Endodermal cell (in vitro differentiated cells): ENCODE results near the gene NTS. TPM values are rescaled to one million over a fixed set of nuclear protein-coding genes. Genes with fewer than 3 reads are reported as not detected.

Experiments used
- DNase-seq: peaks from one replicate; pipeline ENCODE4 v3.0.0-alpha.2; 2017
- H3K27ac ChIP-seq: 2 replicates; pipeline ENCODE4 v1.5.1; 2013; ENCODE audit warnings: mild to moderate bottlenecking, low read depth, low read length, moderate library complexity
- H3K27me3 ChIP-seq: 2 replicates; pipeline ENCODE4 v1.6.1; 2013; ENCODE audit warnings: mild to moderate bottlenecking, low read length, moderate library complexity; ENCODE audit not compliant: insufficient read depth, control insufficient read depth, poor library complexity, severe bottlenecking
- H3K36me3 ChIP-seq: 2 replicates; pipeline ENCODE4 v1.7.0; 2013; ENCODE audit warnings: mild to moderate bottlenecking, low read length, moderate library complexity; ENCODE audit not compliant: control insufficient read depth, insufficient read depth
- H3K4me1 ChIP-seq: one replicate; pipeline ENCODE4 v1.7.0; 2013; ENCODE audit warnings: low read length; ENCODE audit not compliant: control insufficient read depth, insufficient read depth
- H3K4me3 ChIP-seq: 2 replicates; pipeline ENCODE4 v1.5.1; 2013; ENCODE audit warnings: mild to moderate bottlenecking, low read length, moderate library complexity
- H3K9ac ChIP-seq: 2 replicates; pipeline ENCODE4 v1.6.1; 2013; ENCODE audit warnings: mild to moderate bottlenecking, low read length, moderate library complexity; ENCODE audit not compliant: poor library complexity, severe bottlenecking; ENCODE audit errors: extremely low read depth
- H3K9me3 ChIP-seq: 2 replicates; pipeline ENCODE4 v1.6.1; 2013; ENCODE audit warnings: mild to moderate bottlenecking, low read length, moderate library complexity; ENCODE audit not compliant: control insufficient read depth
- H3K27ac Mint-ChIP-seq: 2 replicates; pipeline ENCODE4 v1.8.0; 2020; ENCODE audit warnings: mixed read lengths
- H3K27me3 Mint-ChIP-seq: 2 replicates; pipeline ENCODE4 v1.8.0; 2021; ENCODE audit warnings: mild to moderate bottlenecking, mixed read lengths; ENCODE audit not compliant: insufficient read depth
- H3K36me3 Mint-ChIP-seq: 2 replicates; pipeline ENCODE4 v1.8.0; 2020; ENCODE audit warnings: low read depth, mixed read lengths
- H3K4me1 Mint-ChIP-seq: 2 replicates; pipeline ENCODE4 v1.8.0; 2020; ENCODE audit warnings: mixed read lengths
- H3K4me3 Mint-ChIP-seq: 2 replicates; pipeline ENCODE4 v1.8.0; 2020; ENCODE audit warnings: mild to moderate bottlenecking, moderate library complexity, mixed read lengths
- H3K9me3 Mint-ChIP-seq: 2 replicates; pipeline ENCODE4 v1.8.0; 2020; ENCODE audit warnings: mild to moderate bottlenecking, mixed read lengths
- whole genome bisulfite sequencing, 2 experiments: methylation state at CpG; one replicate each; pipeline versions ENCODE4 v1.1.5 to v1.1.7; 2013; ENCODE audit warnings: missing lambda C conversion rate in 2 of 2, mixed read lengths in 1 of 2; ENCODE audit not compliant: insufficient coverage in 1 of 2, insufficient read length in 1 of 2; 5-methylcytosine and 5-hydroxymethylcytosine counted together
- total RNA-seq, 2 donors: library from RNA; stranded (reverse); fragmentation: NEBNext Ultra II Directional in 1 of 2; extraction: Animal tissue kit (Norgen Biotek cat#: 25700) in 1 of 2; gene quantifications; 2 replicates in 1 of 2; 3 replicates in 1 of 2; pipeline ENCODE4 v1.2.1, GENCODE V29; 2021
- TF ChIP-seq, protein P1 (sequence below): fragments of 200-600 bp; sonication (generic); conservative IDR thresholded peaks from 2 replicates; pipeline ENCODE4 v1.5.0; 2021; ENCODE audit warnings: antibody characterized with exemption, mild to moderate bottlenecking

Gene NTS
- total RNA-seq, 2 donors from 2014 or later: 2.6 to 3.4 TPM

GRCh38 chr12:85834378-85834777 is 39.7 kb upstream of the NTS start:
- DNase-seq: no peak
- Histone ChIP-seq H3K4me3 (no peak overlapping the region), H3K9ac (no peak overlapping the region), H3K27ac (no peak overlapping the region), H3K4me1 (peaks cover 8% of the 10 kb centered on the region), H3K36me3 (no peaks in the 10 kb centered on the region), H3K9me3 (no peaks in the 10 kb centered on the region), H3K27me3 (no peaks in the 10 kb centered on the region)
- Mint-ChIP-seq H3K27me3 (no peaks in the 10 kb centered on the region), H3K27ac (no peak overlapping the region), H3K4me1 (peaks cover 24% of the 10 kb centered on the region), H3K36me3 (no peaks in the 10 kb centered on the region), H3K9me3 (no peaks in the 10 kb centered on the region), H3K4me3 (no peak overlapping the region)
- TF ChIP-seq, protein P1, sequence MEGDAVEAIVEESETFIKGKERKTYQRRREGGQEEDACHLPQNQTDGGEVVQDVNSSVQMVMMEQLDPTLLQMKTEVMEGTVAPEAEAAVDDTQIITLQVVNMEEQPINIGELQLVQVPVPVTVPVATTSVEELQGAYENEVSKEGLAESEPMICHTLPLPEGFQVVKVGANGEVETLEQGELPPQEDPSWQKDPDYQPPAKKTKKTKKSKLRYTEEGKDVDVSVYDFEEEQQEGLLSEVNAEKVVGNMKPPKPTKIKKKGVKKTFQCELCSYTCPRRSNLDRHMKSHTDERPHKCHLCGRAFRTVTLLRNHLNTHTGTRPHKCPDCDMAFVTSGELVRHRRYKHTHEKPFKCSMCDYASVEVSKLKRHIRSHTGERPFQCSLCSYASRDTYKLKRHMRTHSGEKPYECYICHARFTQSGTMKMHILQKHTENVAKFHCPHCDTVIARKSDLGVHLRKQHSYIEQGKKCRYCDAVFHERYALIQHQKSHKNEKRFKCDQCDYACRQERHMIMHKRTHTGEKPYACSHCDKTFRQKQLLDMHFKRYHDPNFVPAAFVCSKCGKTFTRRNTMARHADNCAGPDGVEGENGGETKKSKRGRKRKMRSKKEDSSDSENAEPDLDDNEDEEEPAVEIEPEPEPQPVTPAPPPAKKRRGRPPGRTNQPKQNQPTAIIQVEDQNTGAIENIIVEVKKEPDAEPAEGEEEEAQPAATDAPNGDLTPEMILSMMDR: no peak
- WGBS, 2 experiments: 78% methylated on average over 2 of the region's 2 CpGs; no CpG with 5 or more reads in 1 of the 2 experiments

GRCh38 chr12:85835426-85836196 is 38.5 kb upstream of the NTS start:
- no peak for DNase-seq
- H3K27ac ChIP-seq: no peak overlapping the region

DNA sequence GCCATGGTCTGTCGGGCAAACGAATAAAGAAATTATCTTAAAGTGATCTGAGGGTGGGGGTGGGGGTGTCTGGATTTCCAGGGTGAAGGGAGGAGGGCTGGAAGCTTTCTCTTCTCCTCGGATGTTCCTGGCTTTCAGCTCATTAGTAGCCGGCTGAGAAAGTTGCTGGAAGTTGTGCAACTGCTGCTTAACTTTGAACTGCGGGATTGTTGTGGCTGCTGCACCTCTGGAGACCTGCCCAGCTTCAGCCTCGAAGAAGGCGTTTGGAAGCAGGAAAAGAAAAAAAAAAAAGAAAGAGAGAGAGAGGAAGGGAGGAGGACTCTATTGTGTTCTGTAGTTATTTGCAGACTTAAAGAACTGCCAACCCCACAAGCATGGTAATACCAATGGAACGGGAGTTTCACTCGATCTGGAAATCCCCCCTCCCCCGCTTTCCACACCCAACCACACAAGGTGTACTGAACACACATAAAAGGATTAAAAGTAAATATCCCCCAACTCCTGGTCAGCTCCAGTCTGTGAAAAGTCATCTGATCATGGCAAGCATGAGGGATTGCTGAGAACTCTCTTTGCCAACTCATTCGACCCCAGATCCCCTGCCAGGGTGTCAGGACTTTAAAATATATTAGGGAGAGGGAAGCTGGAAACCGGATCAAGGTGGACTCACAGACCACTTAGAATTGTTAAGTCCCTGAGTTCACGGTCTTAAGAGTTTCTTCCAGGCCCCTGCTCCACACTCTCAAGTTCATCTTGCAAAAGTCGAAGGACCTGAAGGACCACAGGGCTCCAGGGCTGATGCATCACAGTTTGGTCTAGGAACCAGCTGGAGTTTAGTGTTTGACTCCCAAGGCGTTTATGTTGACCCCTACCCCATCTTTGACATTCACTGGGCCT is 37.7 kb upstream of the NTS start, which contains the start of gene RASSF9:
Gene RASSF9 (minus strand): TSS at position 213 of the 894 bp plus-strand sequence. CDS start 208 bp downstream, at position 5.
- H3K27me3 ChIP-seq: no peaks in the 10 kb centered on the region
- 44 to 63% methylated on average over 7 to 15 of the region's 15 CpGs for WGBS, 2 experiments
- peaks cover 8% of the 10 kb centered on the region for H3K4me1 ChIP-seq
- no peaks in the 10 kb centered on the region for H3K36me3 ChIP-seq
- H3K9ac ChIP-seq: peak within 1 kb of the TSS; percentile 11
- TF ChIP-seq, protein P1: no peak
- Mint-ChIP-seq H3K4me1 (peaks cover 24% of the 10 kb centered on the region), H3K27ac (peak within 1 kb of the TSS; percentile 86), H3K9me3 (no peaks in the 10 kb centered on the region), H3K27me3 (no peaks in the 10 kb centered on the region), H3K36me3 (no peaks in the 10 kb centered on the region), H3K4me3 (peak within 1 kb of the TSS; percentile 63)
- no peaks in the 10 kb centered on the region for H3K9me3 ChIP-seq
- H3K27ac ChIP-seq: no peak within 1 kb of the TSS
- peak within 1 kb of the TSS; percentile 70 for H3K4me3 ChIP-seq
- peak; percentile 72 for DNase-seq

More at GRCh38 chr12:85835426-85836196, 38.5 kb upstream of the NTS start:
- H3K4me1 Mint-ChIP-seq: peaks cover 24% of the 10 kb centered on the region
- peak overlapping the region; percentile 86 for H3K27ac Mint-ChIP-seq
- Histone ChIP-seq H3K9me3 (no peaks in the 10 kb centered on the region), H3K4me1 (peaks cover 8% of the 10 kb centered on the region), H3K27me3 (no peaks in the 10 kb centered on the region), H3K36me3 (no peaks in the 10 kb centered on the region), H3K4me3 (peak overlapping the region; percentile 70), H3K9ac (peak overlapping the region; percentile 11)
- TF ChIP-seq, protein P1: no peak
- WGBS, 2 experiments: 14 to 66% methylated on average over 1 to 4 of the region's 4 CpGs
- no peaks in the 10 kb centered on the region for H3K36me3 Mint-ChIP-seq
- H3K4me3 Mint-ChIP-seq: peak overlapping the region; percentile 63
- H3K9me3 Mint-ChIP-seq: no peaks in the 10 kb centered on the region
- H3K27me3 Mint-ChIP-seq: no peaks in the 10 kb centered on the region
